HL-60/S4 treated with retinoic acid at 250 ng/mL for 4 days and 3 days (cell line): Measurements from ENCODE around the gene KCNJ11.
"Not testable (repeated sequence)": the region's sequence is repeated elsewhere in the genome, so short reads cannot be mapped to it uniquely, and the experiment has no call there.

Experiments
- in situ Hi-C: fragments of 300-500 bp; cut with MboI; formaldehyde crosslinking; loops from 2 replicates; pipeline ENCODE4 v1.7.0; 2022; ENCODE audit warnings: low sequenced_read_pairs

The KCNJ11 gene

GRCh38 chr11:17388609-17389210 is at the start of gene KCNJ11:
KCNJ11 (minus strand) TSS chr11:17388659; CDS start chr11:17388091, 568 bp downstream.
- in situ Hi-C loops, result loop anchor here (25.0 kb wide), 1 partner anchor 124 kb away; no protein-coding TSS in a partner anchor

DNA sequence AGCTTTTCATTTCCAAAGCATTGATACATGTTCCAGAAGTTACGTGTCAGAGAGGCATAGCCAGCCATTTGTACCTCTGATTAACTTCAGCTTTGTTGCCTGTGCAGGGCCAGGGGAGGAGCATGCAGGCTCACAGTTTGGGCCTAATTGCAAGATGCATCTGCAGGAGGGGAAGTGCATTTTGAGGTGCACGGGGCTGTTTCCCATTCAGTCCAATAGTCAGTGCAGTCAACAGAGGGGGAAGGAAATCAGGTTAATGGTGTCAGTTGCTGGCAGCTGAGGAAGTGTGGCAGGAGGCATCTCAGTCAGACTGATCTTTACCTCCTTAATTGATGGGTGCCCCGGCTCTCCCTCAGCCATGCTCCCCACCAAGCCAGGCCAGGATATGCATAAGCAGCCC is 48.9 kb upstream of the KCNJ11 start:
- in situ Hi-C loops, result no loop called here

GRCh38 chr11:17434108-17434507 is 45.6 kb upstream of the KCNJ11 start:
- in situ Hi-C loops, result no loop called here

DNA sequence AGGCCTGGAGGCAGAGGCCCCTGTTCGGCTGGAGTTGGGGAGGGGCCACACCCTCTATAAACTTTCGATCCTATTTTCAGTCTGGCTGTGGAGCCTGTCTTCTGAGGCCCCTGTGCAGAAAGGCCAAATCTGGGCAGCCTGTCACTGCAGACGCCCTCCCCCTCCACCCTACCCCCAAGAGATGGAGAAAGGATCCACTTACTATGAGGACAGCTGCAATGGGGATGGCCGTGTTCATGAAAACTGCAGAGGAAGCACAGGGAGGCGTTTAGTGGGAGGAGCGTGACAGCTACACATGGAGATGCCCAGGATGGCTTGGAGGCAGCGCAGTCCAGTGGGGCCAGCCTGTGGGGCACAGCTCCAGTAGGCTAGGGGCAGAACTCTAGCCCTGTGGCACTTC is 43.5 kb upstream of the KCNJ11 start:
- in situ Hi-C loops, result no loop called here

DNA sequence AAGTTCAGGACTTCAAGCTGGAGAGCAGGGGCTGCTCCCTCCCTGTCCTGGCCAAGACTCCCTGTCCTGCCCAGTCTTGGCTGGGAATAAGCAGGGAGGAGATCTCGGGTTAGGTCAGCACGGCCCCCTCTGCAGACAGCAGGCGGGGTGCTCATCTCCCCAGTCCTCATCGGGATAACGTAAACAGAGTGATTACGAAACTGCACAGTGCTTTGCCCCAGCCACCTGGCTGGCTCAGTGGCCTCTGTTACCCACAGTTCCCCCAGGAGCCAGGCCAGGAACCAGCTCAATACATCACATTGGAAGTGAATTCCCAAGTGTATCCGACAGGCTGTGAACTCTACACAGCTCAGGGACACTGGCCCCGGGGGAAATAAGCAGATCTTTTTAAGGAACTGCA is 42.7 kb upstream of the KCNJ11 start:
- in situ Hi-C loops, result no loop called here

- in situ Hi-C loops, result no loop called here
Measured at GRCh38 chr11:17430616-17431015, 42.2 kb upstream of the KCNJ11 start.

- in situ Hi-C loops, result no loop called here
Measured at GRCh38 chr11:17428925-17429324, 40.5 kb upstream of the KCNJ11 start.

- in situ Hi-C loops, result no loop called here
Measured at GRCh38 chr11:17428261-17428660, 39.8 kb upstream of the KCNJ11 start.

- in situ Hi-C loops, result not testable (repeated sequence)
Measured at GRCh38 chr11:17426233-17426632, 37.8 kb upstream of the KCNJ11 start.

- in situ Hi-C loops, result no loop called here
Measured at GRCh38 chr11:17423533-17424310, 35.3 kb upstream of the KCNJ11 start.

DNA sequence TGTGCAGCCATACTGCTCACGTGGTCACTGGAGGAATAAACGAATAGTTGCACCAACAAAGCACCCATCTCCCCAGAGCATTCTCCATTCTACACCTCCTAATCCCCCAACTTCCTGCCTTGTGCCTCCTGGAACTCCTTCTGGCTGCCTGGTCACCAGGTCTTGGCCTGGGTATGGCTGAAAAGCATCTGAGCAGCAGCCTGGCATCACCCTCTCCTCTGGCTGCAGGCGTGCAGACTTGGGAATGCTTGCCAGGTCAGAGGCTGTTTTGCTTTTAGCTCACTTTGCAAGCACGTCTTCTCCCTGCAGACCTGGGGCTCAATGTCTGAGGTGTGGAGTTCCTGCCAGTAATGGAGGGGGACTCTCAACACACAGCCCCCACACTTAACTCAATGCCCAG is 33.3 kb upstream of the KCNJ11 start:
- in situ Hi-C loops, result no loop called here

DNA sequence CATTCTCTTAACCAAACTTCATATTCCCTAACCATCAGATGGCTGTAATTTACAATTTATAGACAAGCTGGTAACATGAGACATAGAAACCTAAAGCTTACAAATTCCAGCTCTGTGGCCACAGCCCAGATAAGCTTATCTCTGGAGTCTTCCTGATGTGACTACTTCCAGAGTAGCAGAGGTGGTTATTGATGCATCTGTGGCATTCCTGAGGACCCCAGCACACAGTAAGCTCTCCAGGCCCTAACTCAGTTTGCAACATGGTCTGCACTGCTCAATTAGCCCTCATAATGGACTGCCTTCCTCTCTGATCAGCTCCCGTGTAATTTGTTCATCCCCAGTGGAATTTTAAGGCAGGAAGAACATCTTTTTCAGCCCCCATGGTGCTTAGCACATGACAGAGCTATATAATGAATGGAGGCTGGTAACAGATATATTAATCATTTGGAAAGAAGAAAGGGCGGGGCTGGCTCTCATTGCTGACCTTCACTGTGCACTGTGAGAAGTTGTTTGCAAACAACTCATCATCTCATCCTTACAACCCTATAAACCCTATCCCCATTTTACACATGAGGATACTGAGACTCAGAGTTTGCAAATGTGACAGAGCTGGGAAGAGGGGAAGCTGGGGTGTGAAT is 30.1 kb upstream of the KCNJ11 start:
- in situ Hi-C loops, result no loop called here

DNA sequence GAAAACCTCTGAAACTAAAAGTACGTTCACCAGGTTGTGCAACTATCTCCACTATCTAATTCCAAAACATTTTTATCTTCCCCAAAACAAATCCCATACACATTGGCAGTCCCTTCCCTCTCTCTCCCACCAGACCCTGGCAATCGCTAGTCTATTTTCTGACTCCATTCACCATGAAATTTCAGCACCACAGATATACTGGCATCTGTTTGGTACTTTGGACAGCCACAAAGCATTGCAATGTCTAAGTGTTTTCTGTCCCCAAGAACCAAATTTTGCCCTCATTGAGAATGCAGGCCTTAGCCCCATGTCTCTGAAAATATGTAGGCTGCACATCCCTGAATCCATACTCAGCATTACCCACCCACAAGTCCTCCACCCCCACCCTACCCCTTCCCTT is 28.0 kb upstream of the KCNJ11 start:
- in situ Hi-C loops, result no loop called here

DNA sequence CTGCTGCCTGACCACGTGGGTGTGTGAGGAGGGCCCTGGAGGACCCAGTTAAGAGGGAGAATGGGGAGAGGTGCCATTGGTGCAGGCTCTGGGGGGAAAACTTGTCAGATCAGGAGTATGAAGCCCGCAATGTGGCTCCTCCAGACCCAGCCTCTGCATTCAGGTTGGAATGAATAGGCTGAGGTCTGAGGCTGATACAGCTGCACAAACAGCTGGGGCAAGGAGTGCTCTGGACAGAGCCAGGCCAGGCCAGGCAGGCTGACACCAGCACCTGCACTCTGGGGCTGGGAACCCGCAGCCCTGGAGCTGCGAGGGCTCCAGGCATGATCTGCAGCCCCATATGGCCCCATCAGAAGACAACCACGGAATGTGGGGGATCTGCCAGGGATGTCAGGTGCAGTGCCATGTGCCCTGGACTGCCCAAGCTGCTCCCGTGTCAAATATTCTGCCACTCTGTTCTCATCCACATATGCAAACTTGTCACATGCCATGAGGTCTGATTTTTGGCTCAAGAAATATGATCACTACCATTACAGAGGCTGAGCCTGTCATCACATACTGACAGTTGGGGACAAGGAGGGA is 27.2 kb upstream of the KCNJ11 start:
- in situ Hi-C loops, result no loop called here

DNA sequence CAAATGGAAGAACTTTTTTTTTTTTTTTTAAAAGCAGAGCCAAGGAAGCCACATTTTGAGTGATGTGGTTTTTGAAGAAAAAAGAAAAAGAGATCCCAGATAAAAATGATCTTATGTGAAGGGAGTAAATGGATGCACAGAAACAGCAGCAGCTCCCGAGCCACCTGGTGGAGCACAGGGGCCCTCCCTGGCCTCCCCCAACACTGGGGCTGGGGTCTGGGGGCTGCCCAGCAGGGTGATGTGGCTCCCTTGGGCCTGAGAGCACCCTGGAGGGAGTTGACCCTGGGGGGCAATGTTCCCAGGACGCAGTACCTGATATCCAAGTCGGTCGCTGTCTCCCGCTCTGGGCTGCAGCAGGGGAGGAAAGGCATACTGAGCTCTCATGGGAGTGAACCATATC is 26.5 kb upstream of the KCNJ11 start:
- in situ Hi-C loops, result no loop called here

DNA sequence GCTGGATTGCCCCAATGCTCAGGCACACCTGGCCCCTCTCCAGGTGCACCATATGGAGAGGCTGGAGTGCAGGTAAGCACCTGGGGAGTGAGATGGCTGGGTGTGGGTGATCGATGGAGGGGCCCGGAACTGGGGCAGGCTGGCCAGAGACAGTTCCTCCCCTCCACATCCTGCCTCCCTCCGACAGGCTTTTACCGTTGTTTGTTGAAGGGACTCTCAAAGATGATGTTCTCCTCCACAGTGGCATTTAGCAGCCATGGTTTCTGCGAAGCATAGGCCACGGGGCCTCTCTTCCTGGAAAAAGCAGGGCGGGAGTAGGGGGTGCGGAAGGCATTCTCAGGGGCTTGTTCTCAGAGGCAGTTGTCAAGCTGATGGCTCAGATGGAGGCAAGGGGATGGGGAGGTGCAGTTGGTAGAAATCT is 25.9 kb upstream of the KCNJ11 start:
- in situ Hi-C loops, result no loop called here

DNA sequence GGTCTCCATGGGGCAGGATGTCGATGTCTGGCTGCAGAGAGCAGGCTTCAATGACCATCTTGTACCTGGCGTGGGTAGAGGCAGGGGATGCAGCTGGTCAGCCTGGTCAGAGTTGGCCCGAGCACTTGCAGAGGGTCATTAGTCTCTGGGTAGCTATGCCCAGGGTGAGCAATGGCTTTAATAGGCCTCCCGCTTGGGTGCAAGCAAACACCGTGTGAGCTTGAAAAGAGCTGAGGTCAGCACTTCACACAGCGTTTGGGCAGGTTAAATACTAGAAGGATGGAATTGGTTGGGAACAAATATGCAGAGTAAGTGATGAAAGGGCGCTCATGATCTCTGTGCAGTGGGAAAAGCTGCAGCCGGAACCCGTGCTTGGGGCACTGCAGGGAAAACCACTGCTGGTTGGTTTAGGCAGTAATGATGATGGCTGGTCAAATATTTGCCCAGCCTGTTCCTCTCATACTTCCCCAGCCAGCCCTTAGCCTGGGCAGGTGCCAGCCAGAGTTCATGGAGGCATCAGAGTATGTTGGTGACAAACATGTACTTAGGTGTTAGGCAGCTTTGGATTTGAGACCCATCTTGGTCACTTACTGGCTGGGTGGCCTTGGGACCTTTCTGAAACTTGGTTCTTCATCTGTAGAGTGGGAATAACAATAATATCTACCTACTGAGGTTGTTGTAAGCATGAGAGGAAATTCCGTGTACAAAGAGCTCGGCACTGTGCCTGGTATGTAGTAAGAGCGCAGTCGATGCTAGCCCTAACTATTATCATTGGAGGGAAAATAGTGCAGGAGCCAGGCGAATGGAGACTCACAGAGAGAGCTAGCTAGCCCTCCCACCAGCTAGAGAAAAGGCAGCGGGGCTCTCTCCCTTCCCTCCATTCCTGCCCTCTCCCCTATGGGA is 25.2 kb upstream of the KCNJ11 start:
- in situ Hi-C loops, result no loop called here

- in situ Hi-C loops, result no loop called here
Measured at GRCh38 chr11:17412488-17413180, 24.2 kb upstream of the KCNJ11 start.

DNA sequence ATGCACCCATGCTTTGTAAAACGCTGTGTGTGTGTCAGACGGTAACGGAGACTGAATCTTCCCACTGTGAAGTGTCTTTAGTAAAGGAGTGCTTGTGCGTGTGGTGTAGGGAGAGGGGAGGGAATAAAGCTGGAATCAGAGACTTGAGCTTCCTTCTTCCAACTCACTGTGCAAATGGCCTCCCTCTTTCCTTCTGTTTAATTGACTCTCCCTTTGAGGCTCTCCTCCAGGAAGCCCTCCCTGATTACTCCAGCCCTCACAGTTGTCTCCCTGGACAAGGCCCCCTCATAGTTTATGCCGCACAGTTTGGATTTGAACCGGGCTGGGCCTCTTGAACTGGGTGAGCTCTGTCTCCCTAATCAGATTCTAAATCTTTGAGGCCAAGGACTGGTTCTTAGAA is 23.0 kb upstream of the KCNJ11 start:
- in situ Hi-C loops, result no loop called here
